ENCODE results near the gene HEXIM2. TPM values are rescaled to one million over a fixed set of nuclear protein-coding genes. Genes with fewer than 3 reads are reported as not detected.

Gene HEXIM2
- total and polyA plus RNA-seq, 2 of the 13 experiments (the other 11 are each of a cell fraction or from before 2014, with no cell fraction given), result 27.1 to 32.4 TPM

GRCh38 chr17:45161288-45162024, at the start of gene HEXIM2 (continued):
- no peak; the same call in 1 of the 2 replicates for TF ChIP-seq GATAD1 (CRISPR knock-in tag; IDR thresholded peaks at IDR 0.05)
- no peak; the same call in 1 of the 2 replicates for TF ChIP-seq ZNF367 (CRISPR knock-in tag; IDR thresholded peaks at IDR 0.05; ENCODE audit: borderline replicate concordance)
- TF ChIP-seq KDM5A (IDR thresholded peaks at IDR 0.05; ENCODE audit: borderline replicate concordance, low read length), result no peak
- TF ChIP-seq ZNF761 (CRISPR knock-in tag; conservative IDR thresholded peaks at IDR 0.05), result peak; percentile 99
- no peak; the same call in 1 of the 2 replicates for TF ChIP-seq XBP1 (CRISPR knock-in tag; IDR thresholded peaks at IDR 0.05)
- TF ChIP-seq TBL1XR1 (IDR thresholded peaks at IDR 0.05; ENCODE audit: borderline replicate concordance, low read length, partially characterized antibody), result peak; percentile 76
- no peak for TF ChIP-seq SNAPC2 (CRISPR knock-in tag; IDR thresholded peaks at IDR 0.05)
- TF ChIP-seq MXD1 (CRISPR knock-in tag; IDR thresholded peaks at IDR 0.05), result no peak
- peak; percentile 18; the same call in 1 of the 2 replicates for TF ChIP-seq CTCF (CRISPR knock-in tag; IDR thresholded peaks at IDR 0.05)
- TF ChIP-seq ZBTB3 (CRISPR knock-in tag; IDR thresholded peaks at IDR 0.05; ENCODE audit: borderline replicate concordance, low read depth), result peak; percentile 33; the same call in 1 of the 2 replicates
- peak; percentile 85 for TF ChIP-seq ZC3H4 (CRISPR knock-in tag; IDR thresholded peaks at IDR 0.05; ENCODE audit: borderline replicate concordance)
- peak; percentile 21; the same call in 1 of the 2 replicates for TF ChIP-seq ZNF563 (CRISPR knock-in tag; IDR thresholded peaks at IDR 0.05)
- TF ChIP-seq ZBTB37 (CRISPR knock-in tag; IDR thresholded peaks at IDR 0.05), result 0 out of 2 replicates have a peak, but pooled peaks have one; percentile 81
- no peak; the same call in 1 of the 2 replicates for TF ChIP-seq CREBL2 (CRISPR knock-in tag; IDR thresholded peaks at IDR 0.05; ENCODE audit: borderline replicate concordance)
- TF ChIP-seq ZSCAN31 (CRISPR knock-in tag; IDR thresholded peaks at IDR 0.05; ENCODE audit: low read depth), result peak; percentile 60
- no peak for TF ChIP-seq SMARCC2 (IDR thresholded peaks at IDR 0.05)
- TF ChIP-seq ZNF784 (CRISPR knock-in tag; IDR thresholded peaks at IDR 0.05; ENCODE audit: borderline replicate concordance), result no peak
- TF ChIP-seq ZC3H13 (CRISPR knock-in tag; IDR thresholded peaks at IDR 0.05), result 0 out of 2 replicates have a peak, but pooled peaks have one; percentile 25
- TF ChIP-seq ZBTB25 (CRISPR knock-in tag; IDR thresholded peaks at IDR 0.05), result peak; percentile 91
- peak; percentile 96 for TF ChIP-seq DNMT3B (CRISPR knock-in tag; conservative IDR thresholded peaks at IDR 0.05)
- TF ChIP-seq ZNF564 (CRISPR knock-in tag; IDR thresholded peaks at IDR 0.05), result 0 out of 2 replicates have a peak, but pooled peaks have one; percentile 34
- no peak; the same call in 1 of the 2 replicates for TF ChIP-seq GABPA (IDR thresholded peaks at IDR 0.05; ENCODE audit: low read depth, low read length)
- TF ChIP-seq GABPA (CRISPR knock-in tag; IDR thresholded peaks at IDR 0.05; ENCODE audit: low read depth), result peak; percentile 86
- peak; percentile 62 for TF ChIP-seq ESRRA (CRISPR knock-in tag; IDR thresholded peaks at IDR 0.05; ENCODE audit: low read depth)
